Measurements from ENCODE around the gene SENP7.
"Not testable (repeated sequence)": the region's sequence is repeated elsewhere in the genome, so short reads cannot be mapped to it uniquely, and the experiment has no call there.

SENP7 gene

GRCh38 chr3:101319531-101319930 lies 193.5 kb downstream of the SENP7 start:
- DNase-seq, result no peak

GRCh38 chr3:101312545-101312944 lies 200.5 kb downstream of the SENP7 start:
- DNase-seq, result no peak

- no peak for DNase-seq
Observed at GRCh38 chr3:101311676-101312075, 201.3 kb downstream of the SENP7 start.

- no peak for DNase-seq
Observed at GRCh38 chr3:101310978-101311375, 202.0 kb downstream of the SENP7 start.

- DNase-seq, result not testable (repeated sequence)
Observed at GRCh38 chr3:101308147-101308772, 204.8 kb downstream of the SENP7 start.

- no peak for DNase-seq
Observed at GRCh38 chr3:101303836-101304235, 209.2 kb downstream of the SENP7 start.

GRCh38 chr3:101303089-101303731 lies 209.8 kb downstream of the SENP7 start:
- DNase-seq, result no peak

- no peak for DNase-seq
Observed at GRCh38 chr3:101300073-101300472, 212.9 kb downstream of the SENP7 start.

- no peak for DNase-seq
Observed at GRCh38 chr3:101292027-101292426, 221.0 kb downstream of the SENP7 start.

GRCh38 chr3:101288294-101288693 lies 224.7 kb downstream of the SENP7 start:
- DNase-seq, result no peak

- DNase-seq, result no peak
Observed at GRCh38 chr3:101284757-101285156, 228.3 kb downstream of the SENP7 start.

GRCh38 chr3:101281521-101282030 lies 231.4 kb downstream of the SENP7 start:
- DNase-seq, result no peak

- DNase-seq, result no peak
Observed at GRCh38 chr3:101279765-101280385, 233.1 kb downstream of the SENP7 start.

- DNase-seq, result no peak
Observed at GRCh38 chr3:101279162-101279561, 233.8 kb downstream of the SENP7 start.

- DNase-seq, result no peak
Observed at GRCh38 chr3:101278727-101279126, 234.3 kb downstream of the SENP7 start.
